Measurements from ENCODE around the gene MAN1C1. TPM values are rescaled to one million over a fixed set of nuclear protein-coding genes. Genes with fewer than 3 reads are reported as not detected.

Gene MAN1C1
- total RNA-seq, 1 experiment from 2014 or later = 1.5 TPM

- TF ChIP-seq POLR2AphosphoS5 (IDR thresholded peaks at IDR 0.05; ENCODE audit: low read depth, low read length) = no peak
- TF ChIP-seq SIN3A (IDR thresholded peaks at IDR 0.05; ENCODE audit: borderline replicate concordance, insufficient read depth, low read depth, low read length) = no peak
- no peak for TF ChIP-seq CTCF (IDR thresholded peaks at IDR 0.05)
- TF ChIP-seq, protein P1, sequence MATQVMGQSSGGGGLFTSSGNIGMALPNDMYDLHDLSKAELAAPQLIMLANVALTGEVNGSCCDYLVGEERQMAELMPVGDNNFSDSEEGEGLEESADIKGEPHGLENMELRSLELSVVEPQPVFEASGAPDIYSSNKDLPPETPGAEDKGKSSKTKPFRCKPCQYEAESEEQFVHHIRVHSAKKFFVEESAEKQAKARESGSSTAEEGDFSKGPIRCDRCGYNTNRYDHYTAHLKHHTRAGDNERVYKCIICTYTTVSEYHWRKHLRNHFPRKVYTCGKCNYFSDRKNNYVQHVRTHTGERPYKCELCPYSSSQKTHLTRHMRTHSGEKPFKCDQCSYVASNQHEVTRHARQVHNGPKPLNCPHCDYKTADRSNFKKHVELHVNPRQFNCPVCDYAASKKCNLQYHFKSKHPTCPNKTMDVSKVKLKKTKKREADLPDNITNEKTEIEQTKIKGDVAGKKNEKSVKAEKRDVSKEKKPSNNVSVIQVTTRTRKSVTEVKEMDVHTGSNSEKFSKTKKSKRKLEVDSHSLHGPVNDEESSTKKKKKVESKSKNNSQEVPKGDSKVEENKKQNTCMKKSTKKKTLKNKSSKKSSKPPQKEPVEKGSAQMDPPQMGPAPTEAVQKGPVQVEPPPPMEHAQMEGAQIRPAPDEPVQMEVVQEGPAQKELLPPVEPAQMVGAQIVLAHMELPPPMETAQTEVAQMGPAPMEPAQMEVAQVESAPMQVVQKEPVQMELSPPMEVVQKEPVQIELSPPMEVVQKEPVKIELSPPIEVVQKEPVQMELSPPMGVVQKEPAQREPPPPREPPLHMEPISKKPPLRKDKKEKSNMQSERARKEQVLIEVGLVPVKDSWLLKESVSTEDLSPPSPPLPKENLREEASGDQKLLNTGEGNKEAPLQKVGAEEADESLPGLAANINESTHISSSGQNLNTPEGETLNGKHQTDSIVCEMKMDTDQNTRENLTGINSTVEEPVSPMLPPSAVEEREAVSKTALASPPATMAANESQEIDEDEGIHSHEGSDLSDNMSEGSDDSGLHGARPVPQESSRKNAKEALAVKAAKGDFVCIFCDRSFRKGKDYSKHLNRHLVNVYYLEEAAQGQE (IDR thresholded peaks at IDR 0.05; ENCODE audit: insufficient read depth in 1 of 2, low read depth in 2 of 2, low read length in 1 of 2) = no peak
- TF ChIP-seq TCF7L2 (IDR thresholded peaks at IDR 0.05; ENCODE audit: low read depth, low read length) = no peak
- H3K36me3 ChIP-seq (ENCODE audit: control insufficient read depth, insufficient read depth, low read length) = no peaks in the 10 kb centered on the region
- no TSS peak for BruUV-seq (replicated peaks)
- no peak for DNase-seq (ENCODE audit: low read depth, low spot score)
- intact Hi-C loops (cut with micrococcal nuclease; ENCODE audit: unreplicated experiment) (no loop called here), in situ Hi-C loops (cut with HindIII; ENCODE audit: low pct_unique_long_range_greater_than_20kb, low sequenced_read_pairs) (no loop called here)
- no peak for ATAC-seq
- no peaks in the 10 kb centered on the region for H3K9me3 ChIP-seq (ENCODE audit: control insufficient read depth, insufficient read depth, low read depth, low read length)
- ChIA-PET CTCF (no interaction called here), POLR2A (no interaction called here)
- no peaks in the 10 kb centered on the region for H3K27me3 ChIP-seq (ENCODE audit: control insufficient read depth, insufficient read depth, low read length)
- H3K27ac ChIP-seq (ENCODE audit: low read length) = no peak overlapping the region
- no peaks in the 10 kb centered on the region for H3K4me1 ChIP-seq (ENCODE audit: control insufficient read depth, insufficient read depth, low read length)
- H3K4me3 ChIP-seq (ENCODE audit: low read depth in 2 of 2, low read length in 2 of 2) = no peak overlapping the region
Observed at GRCh38 chr1:25786887-25787759, 170.5 kb downstream of the MAN1C1 start.

- intact Hi-C loops (cut with micrococcal nuclease; ENCODE audit: unreplicated experiment) = no loop called here
- BruUV-seq (replicated peaks) = no TSS peak
Observed at GRCh38 chr1:25787760-25788166, 171.2 kb downstream of the MAN1C1 start.

More at GRCh38 chr1:25787760-25788166, 171.2 kb downstream of the MAN1C1 start:
- H3K4me3 ChIP-seq (ENCODE audit: low read depth in 2 of 2, low read length in 2 of 2) = no peak overlapping the region
- H3K27me3 ChIP-seq (ENCODE audit: control insufficient read depth, insufficient read depth, low read length) = no peaks in the 10 kb centered on the region
- no peak for TF ChIP-seq POLR2AphosphoS5 (IDR thresholded peaks at IDR 0.05; ENCODE audit: low read depth, low read length)
- TF ChIP-seq SIN3A (IDR thresholded peaks at IDR 0.05; ENCODE audit: borderline replicate concordance, insufficient read depth, low read depth, low read length) = no peak
- TF ChIP-seq, protein P1 (IDR thresholded peaks at IDR 0.05; ENCODE audit: insufficient read depth in 1 of 2, low read depth in 2 of 2, low read length in 1 of 2) = no peak
- TF ChIP-seq CTCF (IDR thresholded peaks at IDR 0.05) = no peak
- TF ChIP-seq TCF7L2 (IDR thresholded peaks at IDR 0.05; ENCODE audit: low read depth, low read length) = no peak
- H3K27ac ChIP-seq (ENCODE audit: low read length) = no peak overlapping the region
- ATAC-seq = no peak
- in situ Hi-C loops (cut with HindIII; ENCODE audit: low pct_unique_long_range_greater_than_20kb, low sequenced_read_pairs) = no loop called here
- no peaks in the 10 kb centered on the region for H3K4me1 ChIP-seq (ENCODE audit: control insufficient read depth, insufficient read depth, low read length)
- no peaks in the 10 kb centered on the region for H3K36me3 ChIP-seq (ENCODE audit: control insufficient read depth, insufficient read depth, low read length)
- ChIA-PET CTCF (no interaction called here), POLR2A (interaction anchor here (0.5 kb wide), 1 partner anchor 12 kb away, joined by 3 read pairs; no protein-coding TSS in a partner anchor)
- H3K9me3 ChIP-seq (ENCODE audit: control insufficient read depth, insufficient read depth, low read depth, low read length) = no peaks in the 10 kb centered on the region
- no peak for DNase-seq (ENCODE audit: low read depth, low spot score)
